WTC11 (cell line): ENCODE data around the gene NAALADL2.

Experiments
- EMX1 ChIP-seq: fragments of 250-450 bp; sonication (Bioruptor Pico); IDR thresholded peaks from 2 replicates; pipeline ENCODE4 v1.8.0; 2021; ENCODE audit warnings: mild to moderate bottlenecking
- GABPB1 ChIP-seq: sonication (generic); formaldehyde crosslinking; IDR thresholded peaks from 2 replicates; pipeline ENCODE4 v1.8.1; 2023; ENCODE audit warnings: mild to moderate bottlenecking, missing genetic modification reagents
- NFYB ChIP-seq: sonication (generic); formaldehyde crosslinking; conservative IDR thresholded peaks from 2 replicates; pipeline ENCODE4 v1.8.0; 2022; ENCODE audit warnings: low read depth, missing genetic modification reagents
- NR3C1 ChIP-seq: sonication (generic); formaldehyde crosslinking; conservative IDR thresholded peaks from 2 replicates; pipeline ENCODE4 v1.8.1; 2023; ENCODE audit warnings: low read depth, mild to moderate bottlenecking, missing genetic modification reagents
- RELA ChIP-seq: sonication (generic); formaldehyde crosslinking; IDR thresholded peaks from 2 replicates; pipeline ENCODE4 v1.8.1; 2022; ENCODE audit warnings: missing genetic modification reagents, mild to moderate bottlenecking, borderline replicate concordance
- SMAD3 ChIP-seq: sonication (generic); formaldehyde crosslinking; IDR thresholded peaks from 2 replicates; pipeline ENCODE4 v1.8.0; 2022; ENCODE audit warnings: missing genetic modification reagents, mild to moderate bottlenecking, borderline replicate concordance
- ZNF219 ChIP-seq: sonication (generic); formaldehyde crosslinking; IDR thresholded peaks from 2 replicates; pipeline ENCODE4 v1.8.0; 2023; ENCODE audit warnings: missing genetic modification reagents, mild to moderate bottlenecking, borderline replicate concordance
- TF ChIP-seq, protein P1 (sequence below): fragments of 200-600 bp; IDR thresholded peaks from 2 replicates; pipeline ENCODE4 v1.8.0; 2022; ENCODE audit warnings: antibody characterized with exemption
- TF ChIP-seq, protein P2 (sequence below): sonication (generic); formaldehyde crosslinking; IDR thresholded peaks from 2 replicates; pipeline ENCODE4 v1.8.1; 2023; ENCODE audit warnings: mild to moderate bottlenecking, missing genetic modification reagents
- TF ChIP-seq, protein P3 (sequence below): sonication (generic); formaldehyde crosslinking; IDR thresholded peaks from 2 replicates; pipeline ENCODE4 v1.8.0; 2022; ENCODE audit warnings: mild to moderate bottlenecking, missing genetic modification reagents
- TF ChIP-seq, protein P4 (sequence below): sonication (generic); formaldehyde crosslinking; IDR thresholded peaks from 2 replicates; pipeline ENCODE4 v1.8.1; 2023; ENCODE audit warnings: mild to moderate bottlenecking, moderate library complexity, missing genetic modification reagents

DNA sequence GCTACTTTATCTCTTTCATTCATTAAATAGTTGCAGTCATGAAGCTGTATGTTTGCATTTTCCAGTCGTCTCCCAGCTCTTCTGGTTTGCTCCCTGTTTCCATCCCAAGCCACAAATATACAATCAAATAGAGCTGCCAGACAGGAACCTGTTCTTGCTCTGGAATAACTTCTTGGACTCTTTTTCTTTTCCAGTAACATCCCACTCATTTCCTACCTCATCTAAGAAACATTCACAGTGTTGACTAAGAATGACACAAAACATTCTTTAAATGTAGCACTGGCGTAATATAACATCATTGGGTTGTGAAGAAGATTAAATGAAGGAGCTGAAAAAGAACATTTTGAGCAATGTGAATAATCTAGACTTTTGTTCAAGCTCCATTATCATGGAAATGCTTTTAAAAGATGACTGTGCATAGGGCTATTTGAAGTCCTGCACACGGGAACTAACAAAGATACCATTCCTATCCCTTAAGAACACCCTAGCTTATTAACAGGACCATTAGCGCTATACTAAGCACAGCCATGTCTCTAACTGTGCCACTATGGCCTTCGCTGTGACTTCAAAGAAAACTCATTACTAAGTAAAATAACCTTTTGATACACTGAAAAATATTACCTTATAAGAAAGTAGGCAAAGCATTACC lies 574.0 kb downstream of the NAALADL2 start:
- TF ChIP-seq NR3C1 (CRISPR knock-in tag) (no peak), GABPB1 (CRISPR knock-in tag) (no peak), NFYB (CRISPR knock-in tag) (no peak), EMX1 (CRISPR knock-in tag) (no peak), SMAD3 (CRISPR knock-in tag) (no peak), RELA (no peak), ZNF219 (no peak)
- TF ChIP-seq, protein P1, sequence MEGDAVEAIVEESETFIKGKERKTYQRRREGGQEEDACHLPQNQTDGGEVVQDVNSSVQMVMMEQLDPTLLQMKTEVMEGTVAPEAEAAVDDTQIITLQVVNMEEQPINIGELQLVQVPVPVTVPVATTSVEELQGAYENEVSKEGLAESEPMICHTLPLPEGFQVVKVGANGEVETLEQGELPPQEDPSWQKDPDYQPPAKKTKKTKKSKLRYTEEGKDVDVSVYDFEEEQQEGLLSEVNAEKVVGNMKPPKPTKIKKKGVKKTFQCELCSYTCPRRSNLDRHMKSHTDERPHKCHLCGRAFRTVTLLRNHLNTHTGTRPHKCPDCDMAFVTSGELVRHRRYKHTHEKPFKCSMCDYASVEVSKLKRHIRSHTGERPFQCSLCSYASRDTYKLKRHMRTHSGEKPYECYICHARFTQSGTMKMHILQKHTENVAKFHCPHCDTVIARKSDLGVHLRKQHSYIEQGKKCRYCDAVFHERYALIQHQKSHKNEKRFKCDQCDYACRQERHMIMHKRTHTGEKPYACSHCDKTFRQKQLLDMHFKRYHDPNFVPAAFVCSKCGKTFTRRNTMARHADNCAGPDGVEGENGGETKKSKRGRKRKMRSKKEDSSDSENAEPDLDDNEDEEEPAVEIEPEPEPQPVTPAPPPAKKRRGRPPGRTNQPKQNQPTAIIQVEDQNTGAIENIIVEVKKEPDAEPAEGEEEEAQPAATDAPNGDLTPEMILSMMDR = no peak
- TF ChIP-seq, protein P2, sequence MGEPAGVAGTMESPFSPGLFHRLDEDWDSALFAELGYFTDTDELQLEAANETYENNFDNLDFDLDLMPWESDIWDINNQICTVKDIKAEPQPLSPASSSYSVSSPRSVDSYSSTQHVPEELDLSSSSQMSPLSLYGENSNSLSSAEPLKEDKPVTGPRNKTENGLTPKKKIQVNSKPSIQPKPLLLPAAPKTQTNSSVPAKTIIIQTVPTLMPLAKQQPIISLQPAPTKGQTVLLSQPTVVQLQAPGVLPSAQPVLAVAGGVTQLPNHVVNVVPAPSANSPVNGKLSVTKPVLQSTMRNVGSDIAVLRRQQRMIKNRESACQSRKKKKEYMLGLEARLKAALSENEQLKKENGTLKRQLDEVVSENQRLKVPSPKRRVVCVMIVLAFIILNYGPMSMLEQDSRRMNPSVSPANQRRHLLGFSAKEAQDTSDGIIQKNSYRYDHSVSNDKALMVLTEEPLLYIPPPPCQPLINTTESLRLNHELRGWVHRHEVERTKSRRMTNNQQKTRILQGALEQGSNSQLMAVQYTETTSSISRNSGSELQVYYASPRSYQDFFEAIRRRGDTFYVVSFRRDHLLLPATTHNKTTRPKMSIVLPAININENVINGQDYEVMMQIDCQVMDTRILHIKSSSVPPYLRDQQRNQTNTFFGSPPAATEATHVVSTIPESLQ (CRISPR knock-in tag) = no peak
- TF ChIP-seq, protein P3, sequence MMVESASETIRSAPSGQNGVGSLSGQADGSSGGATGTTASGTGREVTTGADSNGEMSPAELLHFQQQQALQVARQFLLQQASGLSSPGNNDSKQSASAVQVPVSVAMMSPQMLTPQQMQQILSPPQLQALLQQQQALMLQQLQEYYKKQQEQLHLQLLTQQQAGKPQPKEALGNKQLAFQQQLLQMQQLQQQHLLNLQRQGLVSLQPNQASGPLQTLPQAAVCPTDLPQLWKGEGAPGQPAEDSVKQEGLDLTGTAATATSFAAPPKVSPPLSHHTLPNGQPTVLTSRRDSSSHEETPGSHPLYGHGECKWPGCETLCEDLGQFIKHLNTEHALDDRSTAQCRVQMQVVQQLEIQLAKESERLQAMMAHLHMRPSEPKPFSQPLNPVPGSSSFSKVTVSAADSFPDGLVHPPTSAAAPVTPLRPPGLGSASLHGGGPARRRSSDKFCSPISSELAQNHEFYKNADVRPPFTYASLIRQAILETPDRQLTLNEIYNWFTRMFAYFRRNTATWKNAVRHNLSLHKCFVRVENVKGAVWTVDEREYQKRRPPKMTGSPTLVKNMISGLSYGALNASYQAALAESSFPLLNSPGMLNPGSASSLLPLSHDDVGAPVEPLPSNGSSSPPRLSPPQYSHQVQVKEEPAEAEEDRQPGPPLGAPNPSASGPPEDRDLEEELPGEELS (CRISPR knock-in tag) = no peak
- TF ChIP-seq, protein P4, sequence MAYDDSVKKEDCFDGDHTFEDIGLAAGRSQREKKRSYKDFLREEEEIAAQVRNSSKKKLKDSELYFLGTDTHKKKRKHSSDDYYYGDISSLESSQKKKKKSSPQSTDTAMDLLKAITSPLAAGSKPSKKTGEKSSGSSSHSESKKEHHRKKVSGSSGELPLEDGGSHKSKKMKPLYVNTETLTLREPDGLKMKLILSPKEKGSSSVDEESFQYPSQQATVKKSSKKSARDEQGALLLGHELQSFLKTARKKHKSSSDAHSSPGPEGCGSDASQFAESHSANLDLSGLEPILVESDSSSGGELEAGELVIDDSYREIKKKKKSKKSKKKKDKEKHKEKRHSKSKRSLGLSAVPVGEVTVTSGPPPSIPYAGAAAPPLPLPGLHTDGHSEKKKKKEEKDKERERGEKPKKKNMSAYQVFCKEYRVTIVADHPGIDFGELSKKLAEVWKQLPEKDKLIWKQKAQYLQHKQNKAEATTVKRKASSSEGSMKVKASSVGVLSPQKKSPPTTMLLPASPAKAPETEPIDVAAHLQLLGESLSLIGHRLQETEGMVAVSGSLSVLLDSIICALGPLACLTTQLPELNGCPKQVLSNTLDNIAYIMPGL = no peak
